PC-9 (cell line): ENCODE results near the gene GREB1L.

Experiments
- EZH2 ChIP-seq: fragments of 200-600 bp; sonication (generic); IDR thresholded peaks from 2 replicates; pipeline ENCODE4 v1.8.0; 2017; ENCODE audit warnings: antibody characterized with exemption, low read depth
- TF ChIP-seq, protein P1 (sequence below): fragments of 200-600 bp; sonication (generic); conservative IDR thresholded peaks from 2 replicates; pipeline ENCODE4 v1.6.1; 2017; ENCODE audit warnings: mixed run types, antibody characterized with exemption, mild to moderate bottlenecking, moderate library complexity

DNA sequence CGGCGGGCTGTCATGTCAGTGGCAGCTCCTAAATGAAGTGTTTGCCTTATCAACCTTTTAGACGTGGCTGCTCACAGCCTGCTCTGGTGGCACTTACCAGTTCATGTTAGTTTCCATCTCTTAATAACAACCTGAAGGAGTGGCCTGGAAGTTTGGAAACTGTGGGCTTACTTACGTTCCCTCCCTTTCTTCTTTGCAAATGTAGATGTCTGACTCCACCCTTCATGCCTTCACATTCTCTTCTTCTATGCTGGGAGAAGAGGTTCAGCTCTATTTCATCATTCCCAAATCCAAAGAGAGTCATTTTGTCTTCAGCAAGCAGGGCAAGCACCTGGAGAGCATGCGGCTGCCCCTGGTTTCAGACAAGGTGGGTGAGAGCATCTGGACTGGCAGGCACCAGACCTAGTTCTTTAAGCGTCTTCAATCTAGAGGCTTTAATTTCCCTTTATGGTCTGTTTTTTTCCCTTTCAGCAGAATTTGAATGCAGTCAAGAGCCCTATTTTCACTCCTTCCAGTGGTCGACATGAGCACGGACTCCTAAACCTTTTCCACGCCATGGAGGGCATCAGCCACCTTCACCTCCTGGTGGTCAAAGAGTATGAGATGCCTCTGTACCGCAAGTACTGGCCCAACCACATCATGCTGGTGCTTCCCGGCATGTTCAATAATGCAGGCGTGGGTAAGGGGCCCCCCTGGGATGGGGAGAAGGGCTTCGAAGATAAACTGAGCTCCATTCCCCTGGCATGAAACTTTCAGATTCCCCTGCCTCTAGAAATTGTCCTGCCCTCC is 266.1 kb downstream of the GREB1L start:
- TF ChIP-seq, protein P1, sequence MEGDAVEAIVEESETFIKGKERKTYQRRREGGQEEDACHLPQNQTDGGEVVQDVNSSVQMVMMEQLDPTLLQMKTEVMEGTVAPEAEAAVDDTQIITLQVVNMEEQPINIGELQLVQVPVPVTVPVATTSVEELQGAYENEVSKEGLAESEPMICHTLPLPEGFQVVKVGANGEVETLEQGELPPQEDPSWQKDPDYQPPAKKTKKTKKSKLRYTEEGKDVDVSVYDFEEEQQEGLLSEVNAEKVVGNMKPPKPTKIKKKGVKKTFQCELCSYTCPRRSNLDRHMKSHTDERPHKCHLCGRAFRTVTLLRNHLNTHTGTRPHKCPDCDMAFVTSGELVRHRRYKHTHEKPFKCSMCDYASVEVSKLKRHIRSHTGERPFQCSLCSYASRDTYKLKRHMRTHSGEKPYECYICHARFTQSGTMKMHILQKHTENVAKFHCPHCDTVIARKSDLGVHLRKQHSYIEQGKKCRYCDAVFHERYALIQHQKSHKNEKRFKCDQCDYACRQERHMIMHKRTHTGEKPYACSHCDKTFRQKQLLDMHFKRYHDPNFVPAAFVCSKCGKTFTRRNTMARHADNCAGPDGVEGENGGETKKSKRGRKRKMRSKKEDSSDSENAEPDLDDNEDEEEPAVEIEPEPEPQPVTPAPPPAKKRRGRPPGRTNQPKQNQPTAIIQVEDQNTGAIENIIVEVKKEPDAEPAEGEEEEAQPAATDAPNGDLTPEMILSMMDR, result no peak
- TF ChIP-seq EZH2, result no peak
